MCF 10A (cell line): Measurements from ENCODE around the gene SIK2. TPM values are rescaled to one million over a fixed set of nuclear protein-coding genes. Genes with fewer than 3 reads are reported as not detected.

Source experiments
- BruUV-seq: library from RNA; stranded (reverse); fragments of 400-500 nt; replicated peaks from 2 replicates; lab custom pipeline; 2021; lab: Mats Ljungman, UMichigan
- CTCF ChIA-PET: fragments of 300-600 bp; sonication (Branson Sonifier 250); formaldehyde crosslinking; extraction: SDS; loops from one replicate; lab custom pipeline; 2021; ENCODE audit warnings: antibody characterized with exemption, inconsistent platforms; lab: Yijun Ruan, JAX
- POLR2A ChIA-PET: fragments of 300-600, 350-650 bp; sonication (Branson Sonifier 250); formaldehyde crosslinking; extraction: SDS; loops from one replicate; lab custom pipeline; 2020; ENCODE audit warnings: antibody characterized with exemption, inconsistent platforms; lab: Yijun Ruan, JAX
- DNase-seq: peaks from one replicate; pipeline ENCODE4 v3.0.0-alpha.2; 2018; ENCODE audit not compliant: unreplicated experiment
- H3K27ac Mint-ChIP-seq: one replicate; pipeline ENCODE4 v1.8.0; 2022; ENCODE audit warnings: mild to moderate bottlenecking, low read depth, mixed read lengths; ENCODE audit not compliant: unreplicated experiment
- H3K27me3 Mint-ChIP-seq: one replicate; pipeline ENCODE4 v1.8.0; 2022; ENCODE audit warnings: mixed read lengths; ENCODE audit not compliant: insufficient read depth, unreplicated experiment
- H3K36me3 Mint-ChIP-seq: one replicate; pipeline ENCODE4 v1.8.0; 2022; ENCODE audit warnings: mild to moderate bottlenecking, moderate library complexity, mixed read lengths; ENCODE audit not compliant: insufficient read depth, unreplicated experiment
- H3K4me1 Mint-ChIP-seq: one replicate; pipeline ENCODE4 v1.8.0; 2022; ENCODE audit warnings: mixed read lengths; ENCODE audit not compliant: insufficient read depth, unreplicated experiment
- H3K4me3 Mint-ChIP-seq: one replicate; pipeline ENCODE4 v1.8.0; 2022; ENCODE audit warnings: mild to moderate bottlenecking, moderate library complexity, mixed read lengths; ENCODE audit not compliant: unreplicated experiment
- H3K9me3 Mint-ChIP-seq: one replicate; pipeline ENCODE4 v1.8.0; 2022; ENCODE audit warnings: mixed read lengths; ENCODE audit not compliant: unreplicated experiment
- CTCF ChIP-seq: fragments of 200-600 bp; IDR thresholded peaks from one replicate; pipeline ENCODE4 v1.8.0; 2022; ENCODE audit warnings: antibody characterized with exemption, mild to moderate bottlenecking; ENCODE audit not compliant: unreplicated experiment
- intact Hi-C: fragments of 100-400 bp; cut with micrococcal nuclease; formaldehyde crosslinking; loops from 2 replicates; pipeline ENCODE4 v1.14.1; 2022
- total RNA-seq: library from RNA; stranded (reverse); gene quantifications from 2 replicates; pipeline ENCODE4 v1.2.3, GENCODE V29; 2022

The SIK2 gene
- total RNA-seq, 1 experiment from 2014 or later = 13.7 TPM

DNA sequence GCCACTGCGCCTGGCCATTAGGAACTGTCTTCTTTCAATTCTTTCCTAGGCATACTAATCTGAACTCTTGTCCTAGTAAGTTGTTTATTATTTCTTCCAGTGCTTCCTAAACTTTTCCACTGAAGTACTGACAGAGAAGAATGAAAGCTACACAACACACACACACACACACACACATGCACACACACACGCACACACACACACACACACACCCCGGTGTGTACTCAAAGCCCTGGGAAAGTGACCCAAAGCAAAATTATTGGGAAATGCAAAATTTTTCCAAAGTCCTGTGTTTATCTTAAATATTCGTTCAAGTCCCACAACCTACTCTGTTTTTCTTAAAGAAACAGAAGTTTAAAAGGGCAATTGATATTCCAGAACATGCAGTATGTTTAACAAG lies 19.4 kb upstream of the SIK2 start:
- no peak overlapping the region for H3K27ac Mint-ChIP-seq
- DNase-seq = no peak
- intact Hi-C loops = no loop called here
- H3K4me3 Mint-ChIP-seq = no peak overlapping the region
- no TSS peak for BruUV-seq
- no peaks in the 10 kb centered on the region for H3K36me3 Mint-ChIP-seq
- H3K9me3 Mint-ChIP-seq = no peaks in the 10 kb centered on the region
- ChIA-PET CTCF (interaction anchor here (0.6 to 1.4 kb wide), 7 partner anchors 16 to 261 kb away, joined by 3 to 6 read pairs (median 4); no protein-coding TSS in a partner anchor), POLR2A (no interaction called here)
- no peaks in the 10 kb centered on the region for H3K4me1 Mint-ChIP-seq
- H3K27me3 Mint-ChIP-seq = no peaks in the 10 kb centered on the region
- no peak for TF ChIP-seq CTCF

GRCh38 chr11:111585371-111585770 lies 16.9 kb upstream of the SIK2 start:
- DNase-seq = no peak
- H3K27ac Mint-ChIP-seq = no peak overlapping the region

GRCh38 chr11:111586388-111586831 lies 15.8 kb upstream of the SIK2 start:
- Mint-ChIP-seq H3K36me3 (no peaks in the 10 kb centered on the region), H3K4me1 (no peaks in the 10 kb centered on the region), H3K9me3 (no peaks in the 10 kb centered on the region), H3K27me3 (no peaks in the 10 kb centered on the region), H3K4me3 (no peak overlapping the region), H3K27ac (no peak overlapping the region)
- ChIA-PET POLR2A (interaction anchor here (0.6 to 1.4 kb wide), 8 partner anchors 11 to 237 kb away, joined by 3 to 5 read pairs (median 3); no protein-coding TSS in a partner anchor), CTCF (interaction anchor here (0.6 to 4.3 kb wide), 30 partner anchors 8 to 279 kb away, joined by 3 to 26 read pairs (median 4); partner anchors contain the start of gene PPP2R1B)
- intact Hi-C loops = loop anchor here (1.0 to 5.0 kb wide), 3 partner anchors 134 to 255 kb away; no protein-coding TSS in a partner anchor
- peak; percentile 55 for DNase-seq
- TF ChIP-seq CTCF = peak; percentile 40
- no TSS peak for BruUV-seq

More at GRCh38 chr11:111585371-111585770, 16.9 kb upstream of the SIK2 start:
- BruUV-seq = no TSS peak
- H3K9me3 Mint-ChIP-seq = no peaks in the 10 kb centered on the region
- no peak for TF ChIP-seq CTCF
- H3K36me3 Mint-ChIP-seq = no peaks in the 10 kb centered on the region
- CTCF ChIA-PET = interaction anchor here (0.6 to 4.0 kb wide), 11 partner anchors 12 to 295 kb away, joined by 3 to 17 read pairs (median 3); no protein-coding TSS in a partner anchor
- intact Hi-C loops = loop anchor here (5.0 kb wide), 1 partner anchor 133 kb away; no protein-coding TSS in a partner anchor
- no peaks in the 10 kb centered on the region for H3K4me1 Mint-ChIP-seq
- H3K27me3 Mint-ChIP-seq = no peaks in the 10 kb centered on the region
- no peak overlapping the region for H3K4me3 Mint-ChIP-seq
- POLR2A ChIA-PET = no interaction called here

DNA sequence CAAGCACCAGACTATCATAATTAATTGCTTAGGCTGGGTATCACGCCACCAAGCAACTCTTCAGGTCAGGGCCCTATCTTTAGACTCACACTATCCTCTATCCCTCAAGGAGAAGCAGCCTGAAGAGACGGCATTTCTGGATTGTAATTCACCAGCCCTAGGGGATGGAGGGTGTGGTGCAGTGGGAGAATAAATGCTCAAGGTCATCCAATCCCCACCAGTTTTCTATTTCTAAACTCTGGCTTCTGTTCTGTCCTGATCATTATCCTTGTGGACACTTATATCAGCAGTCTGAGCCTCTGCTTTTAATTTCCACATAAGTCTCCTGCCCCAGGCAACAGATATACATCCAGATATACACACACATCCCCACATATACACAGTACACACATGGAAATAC lies 13.1 kb upstream of the SIK2 start:
- no TSS peak for BruUV-seq
- Mint-ChIP-seq H3K4me3 (no peak overlapping the region), H3K36me3 (no peaks in the 10 kb centered on the region), H3K4me1 (no peaks in the 10 kb centered on the region), H3K27me3 (no peaks in the 10 kb centered on the region), H3K27ac (no peak overlapping the region), H3K9me3 (no peaks in the 10 kb centered on the region)
- no peak for DNase-seq
- ChIA-PET POLR2A (no interaction called here), CTCF (interaction anchor here (1.2 to 4.3 kb wide), 3 partner anchors 25 to 253 kb away, joined by 4 to 26 read pairs (median 23); no protein-coding TSS in a partner anchor)
- TF ChIP-seq CTCF = no peak
- intact Hi-C loops = loop anchor here (5.0 kb wide), 1 partner anchor 137 kb away; no protein-coding TSS in a partner anchor
